ENCODE measurements around the gene NPB.

NPB gene

GRCh38 chr17:81941484-81942166 lies 39.6 kb downstream of the NPB start:
- no peak for DNase-seq (ENCODE audit: low spot score)

DNA sequence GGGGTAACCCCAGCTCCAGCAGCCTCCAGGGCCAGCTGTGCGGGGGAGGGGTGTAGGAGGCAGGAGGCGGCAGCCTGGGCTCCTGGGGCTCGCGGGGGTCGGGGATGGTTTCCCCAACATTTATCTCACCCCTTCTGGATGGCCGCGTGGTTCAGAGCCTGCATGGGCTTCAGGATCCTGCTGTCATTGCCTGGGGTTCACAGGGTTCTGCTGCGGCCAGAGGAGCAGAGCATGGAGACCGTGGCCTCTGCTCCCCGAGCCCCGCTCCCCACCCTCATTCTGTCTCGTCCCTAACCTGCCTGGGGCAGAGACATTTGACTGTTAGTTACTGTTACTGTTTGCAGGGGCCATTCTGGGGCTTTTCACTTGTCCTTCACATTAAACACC lies 40.1 kb downstream of the NPB start:
- no peak for DNase-seq (ENCODE audit: low spot score)

GRCh38 chr17:81944858-81945257 lies 42.8 kb downstream of the NPB start:
- no peak for DNase-seq (ENCODE audit: low spot score)

GRCh38 chr17:81947189-81947588 lies 45.2 kb downstream of the NPB start, which contains the start of gene MYADML2:
TSS of gene MYADML2 (minus strand) at chr17:81947233. CDS start at chr17:81941741, 5,492 bp downstream.
- no peak for DNase-seq (ENCODE audit: low spot score)

- no peak for DNase-seq (ENCODE audit: low spot score)
Observed at GRCh38 chr17:81948635-81949378, 46.8 kb downstream of the NPB start.

DNA sequence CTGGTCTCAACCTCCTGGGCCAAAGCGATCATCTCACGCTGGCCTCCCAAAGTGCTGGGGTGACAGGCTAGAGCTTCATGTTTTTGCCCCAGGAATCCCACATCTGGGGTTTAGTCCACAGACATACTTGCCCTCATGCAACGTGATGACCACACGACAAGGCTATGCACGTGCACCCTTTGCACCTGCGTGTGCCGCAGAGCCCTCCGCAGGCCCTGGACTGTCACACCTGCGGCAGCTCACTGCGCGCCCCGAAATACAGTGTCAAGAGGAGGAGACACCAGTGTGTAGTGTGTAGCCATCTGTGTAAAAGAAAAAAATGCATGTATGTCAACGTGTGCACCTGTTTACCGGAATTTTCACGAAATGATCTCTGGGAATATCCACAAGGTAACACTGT lies 48.5 kb downstream of the NPB start:
- no peak for DNase-seq (ENCODE audit: low spot score)

GRCh38 chr17:81951785-81952684 lies 50.0 kb downstream of the NPB start:
- DNase-seq (ENCODE audit: low spot score), result no peak
